ENCODE data around the gene TSPAN13. TPM values are rescaled to one million over a fixed set of nuclear protein-coding genes. Genes with fewer than 3 reads are reported as not detected.

TSPAN13 gene
- total and polyA plus RNA-seq, 10 of the 15 experiments (the other 5 are each of a cell fraction or from before 2014, with no cell fraction given), result 0.26 to 0.37 TPM; not detected in 8

- Histone ChIP-seq H3K9me3 (replicated peaks; ENCODE audit: control insufficient read depth, insufficient read depth, low read length) (no peaks in the 10 kb centered on the region), H3K9ac (ENCODE audit: control insufficient read depth, insufficient read depth, low read length) (no peak overlapping the region), H3K4me2 (ENCODE audit: control insufficient read depth, insufficient read depth) (no peak overlapping the region), H3K27me3 (replicated peaks in 1 of 2; ENCODE audit: control insufficient read depth in 2 of 2, insufficient read depth in 2 of 2, low read length in 1 of 2) (no peaks in the 10 kb centered on the region), H3K36me3 (ENCODE audit: control insufficient read depth in 2 of 2, insufficient read depth in 2 of 2, low read length in 1 of 2) (no peaks in the 10 kb centered on the region), H3K27ac (ENCODE audit: control insufficient read depth, insufficient read depth) (no peak overlapping the region), H3K4me1 (ENCODE audit: control insufficient read depth, insufficient read depth, low read length) (no peaks in the 10 kb centered on the region), H2AFZ (ENCODE audit: control insufficient read depth, low read depth, low read length) (no peak overlapping the region), H3K4me3 (no peak overlapping the region), H4K20me1 (ENCODE audit: control insufficient read depth, insufficient read depth) (no peaks in the 10 kb centered on the region), H3K79me2 (ENCODE audit: control insufficient read depth, insufficient read depth, low read length) (no peaks in the 10 kb centered on the region)
- RAD21 ChIA-PET (ENCODE audit: unreplicated experiment), result no interaction called here
- FAIRE-seq, result no peak
- no peak for ATAC-seq
- DNase-seq (ENCODE audit: low read depth, low spot score), result no peak
- POLR2A ChIA-PET, result no interaction called here
- no TSS peak for BruUV-seq (replicated peaks)
- in situ Hi-C loops (cut with MboI), result no loop called here
- intact Hi-C loops (cut with micrococcal nuclease; ENCODE audit: unreplicated experiment), result no loop called here
- WGBS (ENCODE audit: insufficient coverage, insufficient replicate concordance, low lambda C conversion rate, missing lambda C conversion rate), result 30% methylated on average over 5 of the region's 5 CpGs
- SMC1A ChIA-PET (ENCODE audit: uncharacterized antibody, unreplicated experiment), result no interaction called here
- CTCF ChIA-PET, result interaction anchor here (1.4 kb wide), 1 partner anchor 9 kb away, joined by 5 read pairs; no protein-coding TSS in a partner anchor
- TF ChIP-seq RUNX3 (IDR thresholded peaks at IDR 0.05; ENCODE audit: low read length) (no peak), PKNOX1 (IDR thresholded peaks at IDR 0.05) (no peak), SRF (IDR thresholded peaks at IDR 0.05; ENCODE audit: low read depth in 2 of 2, low read length in 2 of 2) (no peak), EZH2 (IDR thresholded peaks at IDR 0.05; ENCODE audit: borderline replicate concordance, control insufficient read depth, low read depth, low read length) (no peak), TCF3 (IDR thresholded peaks at IDR 0.05; ENCODE audit: borderline replicate concordance, insufficient read depth, low read depth, low read length) (no peak), EED (IDR thresholded peaks at IDR 0.05; ENCODE audit: low read depth) (no peak), NR2C1 (IDR thresholded peaks at IDR 0.05) (no peak), CTCF (IDR thresholded peaks at IDR 0.05 in 2 of 3, conservative IDR thresholded peaks at IDR 0.05 in 1 of 3; ENCODE audit: control insufficient read depth in 2 of 3, extremely low read depth in 1 of 3, insufficient read depth in 1 of 3, low read depth in 3 of 3, low read length in 3 of 3) (no peak), RFX5 (IDR thresholded peaks at IDR 0.05; ENCODE audit: low read depth, low read length) (no peak)
- TF ChIP-seq, protein P1, sequence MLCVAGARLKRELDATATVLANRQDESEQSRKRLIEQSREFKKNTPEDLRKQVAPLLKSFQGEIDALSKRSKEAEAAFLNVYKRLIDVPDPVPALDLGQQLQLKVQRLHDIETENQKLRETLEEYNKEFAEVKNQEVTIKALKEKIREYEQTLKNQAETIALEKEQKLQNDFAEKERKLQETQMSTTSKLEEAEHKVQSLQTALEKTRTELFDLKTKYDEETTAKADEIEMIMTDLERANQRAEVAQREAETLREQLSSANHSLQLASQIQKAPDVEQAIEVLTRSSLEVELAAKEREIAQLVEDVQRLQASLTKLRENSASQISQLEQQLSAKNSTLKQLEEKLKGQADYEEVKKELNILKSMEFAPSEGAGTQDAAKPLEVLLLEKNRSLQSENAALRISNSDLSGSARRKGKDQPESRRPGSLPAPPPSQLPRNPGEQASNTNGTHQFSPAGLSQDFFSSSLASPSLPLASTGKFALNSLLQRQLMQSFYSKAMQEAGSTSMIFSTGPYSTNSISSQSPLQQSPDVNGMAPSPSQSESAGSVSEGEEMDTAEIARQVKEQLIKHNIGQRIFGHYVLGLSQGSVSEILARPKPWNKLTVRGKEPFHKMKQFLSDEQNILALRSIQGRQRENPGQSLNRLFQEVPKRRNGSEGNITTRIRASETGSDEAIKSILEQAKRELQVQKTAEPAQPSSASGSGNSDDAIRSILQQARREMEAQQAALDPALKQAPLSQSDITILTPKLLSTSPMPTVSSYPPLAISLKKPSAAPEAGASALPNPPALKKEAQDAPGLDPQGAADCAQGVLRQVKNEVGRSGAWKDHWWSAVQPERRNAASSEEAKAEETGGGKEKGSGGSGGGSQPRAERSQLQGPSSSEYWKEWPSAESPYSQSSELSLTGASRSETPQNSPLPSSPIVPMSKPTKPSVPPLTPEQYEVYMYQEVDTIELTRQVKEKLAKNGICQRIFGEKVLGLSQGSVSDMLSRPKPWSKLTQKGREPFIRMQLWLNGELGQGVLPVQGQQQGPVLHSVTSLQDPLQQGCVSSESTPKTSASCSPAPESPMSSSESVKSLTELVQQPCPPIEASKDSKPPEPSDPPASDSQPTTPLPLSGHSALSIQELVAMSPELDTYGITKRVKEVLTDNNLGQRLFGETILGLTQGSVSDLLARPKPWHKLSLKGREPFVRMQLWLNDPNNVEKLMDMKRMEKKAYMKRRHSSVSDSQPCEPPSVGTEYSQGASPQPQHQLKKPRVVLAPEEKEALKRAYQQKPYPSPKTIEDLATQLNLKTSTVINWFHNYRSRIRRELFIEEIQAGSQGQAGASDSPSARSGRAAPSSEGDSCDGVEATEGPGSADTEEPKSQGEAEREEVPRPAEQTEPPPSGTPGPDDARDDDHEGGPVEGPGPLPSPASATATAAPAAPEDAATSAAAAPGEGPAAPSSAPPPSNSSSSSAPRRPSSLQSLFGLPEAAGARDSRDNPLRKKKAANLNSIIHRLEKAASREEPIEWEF (IDR thresholded peaks at IDR 0.05; ENCODE audit: insufficient replicate concordance, low read depth, low read length), result no peak
- TF ChIP-seq, protein P2, sequence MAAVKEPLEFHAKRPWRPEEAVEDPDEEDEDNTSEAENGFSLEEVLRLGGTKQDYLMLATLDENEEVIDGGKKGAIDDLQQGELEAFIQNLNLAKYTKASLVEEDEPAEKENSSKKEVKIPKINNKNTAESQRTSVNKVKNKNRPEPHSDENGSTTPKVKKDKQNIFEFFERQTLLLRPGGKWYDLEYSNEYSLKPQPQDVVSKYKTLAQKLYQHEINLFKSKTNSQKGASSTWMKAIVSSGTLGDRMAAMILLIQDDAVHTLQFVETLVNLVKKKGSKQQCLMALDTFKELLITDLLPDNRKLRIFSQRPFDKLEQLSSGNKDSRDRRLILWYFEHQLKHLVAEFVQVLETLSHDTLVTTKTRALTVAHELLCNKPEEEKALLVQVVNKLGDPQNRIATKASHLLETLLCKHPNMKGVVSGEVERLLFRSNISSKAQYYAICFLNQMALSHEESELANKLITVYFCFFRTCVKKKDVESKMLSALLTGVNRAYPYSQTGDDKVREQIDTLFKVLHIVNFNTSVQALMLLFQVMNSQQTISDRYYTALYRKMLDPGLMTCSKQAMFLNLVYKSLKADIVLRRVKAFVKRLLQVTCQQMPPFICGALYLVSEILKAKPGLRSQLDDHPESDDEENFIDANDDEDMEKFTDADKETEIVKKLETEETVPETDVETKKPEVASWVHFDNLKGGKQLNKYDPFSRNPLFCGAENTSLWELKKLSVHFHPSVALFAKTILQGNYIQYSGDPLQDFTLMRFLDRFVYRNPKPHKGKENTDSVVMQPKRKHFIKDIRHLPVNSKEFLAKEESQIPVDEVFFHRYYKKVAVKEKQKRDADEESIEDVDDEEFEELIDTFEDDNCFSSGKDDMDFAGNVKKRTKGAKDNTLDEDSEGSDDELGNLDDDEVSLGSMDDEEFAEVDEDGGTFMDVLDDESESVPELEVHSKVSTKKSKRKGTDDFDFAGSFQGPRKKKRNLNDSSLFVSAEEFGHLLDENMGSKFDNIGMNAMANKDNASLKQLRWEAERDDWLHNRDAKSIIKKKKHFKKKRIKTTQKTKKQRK (IDR thresholded peaks at IDR 0.05; ENCODE audit: low read depth, low read length), result no peak
- TF ChIP-seq, protein P3, sequence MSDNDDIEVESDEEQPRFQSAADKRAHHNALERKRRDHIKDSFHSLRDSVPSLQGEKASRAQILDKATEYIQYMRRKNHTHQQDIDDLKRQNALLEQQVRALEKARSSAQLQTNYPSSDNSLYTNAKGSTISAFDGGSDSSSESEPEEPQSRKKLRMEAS (IDR thresholded peaks at IDR 0.05; ENCODE audit: low read depth, low read length), result no peak
These were observed 57.0 kb downstream of the TSPAN13 start for GRCh38 chr7:16810573-16810972.

All from GM12878 (cell line).